Measurements from ENCODE around the gene ABO.
"Not testable (repeated sequence)": the region's sequence is repeated elsewhere in the genome, so short reads cannot be mapped to it uniquely, and the experiment has no call there.

- TF ChIP-seq POLR2A, CTCF (IDR thresholded peaks at IDR 0.05): not testable (repeated sequence)
Observed at GRCh38 chr9:133217333-133217988, 57.5 kb downstream of the ABO start.
